CD4-positive, alpha-beta T cell (primary cell): Measurements from ENCODE around the gene CMTM4. TPM values are rescaled to one million over a fixed set of nuclear protein-coding genes. Genes with fewer than 3 reads are reported as not detected.
"Not testable (repeated sequence)": the region's sequence is repeated elsewhere in the genome, so short reads cannot be mapped to it uniquely, and the experiment has no call there.

Experiments
- ATAC-seq: fragments of 200-7000 bp; cut with Tn5 transposase; one replicate; pipeline ENCODE4 v1.10.0; 2022; ENCODE audit warnings: mild to moderate bottlenecking; ENCODE audit not compliant: poor library complexity
- CTCF ChIA-PET: fragments of 350-600 bp; sonication (Branson Sonifier 250); formaldehyde crosslinking; loops from one replicate; lab custom pipeline; 2021; ENCODE audit warnings: antibody characterized with exemption, inconsistent platforms; lab: Charles Lee
- POLR2A ChIA-PET: fragments of 350-600 bp; sonication (Branson Sonifier 250); formaldehyde crosslinking; loops from one replicate; lab custom pipeline; 2021; ENCODE audit warnings: antibody characterized with exemption, inconsistent platforms; lab: Charles Lee
- DNase-seq, 14 experiments: peaks; one replicate each; pipeline ENCODE4 v3.0.0-alpha.2; 2013 to 2020; ENCODE audit warnings: mixed read lengths in 2 of 14
- H3K27ac ChIP-seq, 2 donors: one replicate each; pipeline versions ENCODE4 v1.5.1 to v1.7.0; 2013; ENCODE audit warnings: low read length in 2 of 2, low read depth in 1 of 2, mild to moderate bottlenecking in 1 of 2
- H3K27me3 ChIP-seq, 2 experiments: 1 replicate in 1 of 2; 2 replicates in 1 of 2; pipeline versions ENCODE4 v1.6.1 to v1.7.0; 2013; ENCODE audit warnings: low read length in 2 of 2, control low read depth in 1 of 2, mild to moderate bottlenecking in 1 of 2, moderate library complexity in 1 of 2; ENCODE audit not compliant: insufficient read depth in 2 of 2, control insufficient read depth in 1 of 2
- H3K36me3 ChIP-seq: one replicate; pipeline ENCODE4 v1.6.1; 2013; ENCODE audit warnings: low read length, control low read depth; ENCODE audit not compliant: insufficient read depth
- H3K4me1 ChIP-seq: one replicate; pipeline ENCODE4 v1.6.1; 2013; ENCODE audit warnings: low read length, control low read depth; ENCODE audit not compliant: insufficient read depth
- H3K4me3 ChIP-seq: one replicate; pipeline ENCODE4 v1.5.1; 2013; ENCODE audit warnings: mild to moderate bottlenecking, low read length, moderate library complexity
- H3K9me3 ChIP-seq, 2 experiments: 1 replicate in 1 of 2; 2 replicates in 1 of 2; pipeline versions ENCODE4 v1.6.1 to v1.7.0; 2013; ENCODE audit warnings: low read length in 2 of 2, mild to moderate bottlenecking in 2 of 2, control low read depth in 1 of 2, moderate library complexity in 1 of 2; ENCODE audit not compliant: control insufficient read depth in 1 of 2, insufficient read depth in 1 of 2
- H3K27ac Mint-ChIP-seq: one replicate; pipeline ENCODE4 v1.8.0; 2020; ENCODE audit warnings: mixed read lengths
- H3K27me3 Mint-ChIP-seq: one replicate; pipeline ENCODE4 v1.8.0; 2021; ENCODE audit warnings: mixed read lengths
- H3K36me3 Mint-ChIP-seq: one replicate; pipeline ENCODE4 v1.8.0; 2021; ENCODE audit warnings: low read depth, mixed read lengths
- H3K4me1 Mint-ChIP-seq: one replicate; pipeline ENCODE4 v1.8.0; 2021; ENCODE audit warnings: low read depth, mixed read lengths
- H3K4me3 Mint-ChIP-seq: one replicate; pipeline ENCODE4 v1.8.0; 2020; ENCODE audit warnings: mild to moderate bottlenecking, mixed read lengths
- H3K9me3 Mint-ChIP-seq: one replicate; pipeline ENCODE4 v1.8.0; 2020; ENCODE audit warnings: mixed read lengths
- intact Hi-C, 2 experiments: fragments of 100-400 bp; cut with DNase I in 1 of 2; cut with micrococcal nuclease in 1 of 2; formaldehyde crosslinking; loops; one replicate each; pipeline versions ENCODE4 v1.15.1 to v1.9.0; 2023 to 2025; cut with DNase I, micrococcal nuclease
- total RNA-seq, 174 experiments: library from RNA in 2 of 174; stranded (reverse) in 2 of 174; gene quantifications; one replicate each; pipeline ENCODE4 v1.2.3 and lab custom pipeline; 2021 to 2026
- TF ChIP-seq, protein P1 (sequence below): fragments of 200-600 bp; IDR thresholded peaks from one replicate; pipeline ENCODE4 v1.8.0; 2022; ENCODE audit warnings: antibody characterized with exemption, mild to moderate bottlenecking

Gene CMTM4
- total RNA-seq, 2 experiments from 2014 or later, result 1.1 to 1.6 TPM

DNA sequence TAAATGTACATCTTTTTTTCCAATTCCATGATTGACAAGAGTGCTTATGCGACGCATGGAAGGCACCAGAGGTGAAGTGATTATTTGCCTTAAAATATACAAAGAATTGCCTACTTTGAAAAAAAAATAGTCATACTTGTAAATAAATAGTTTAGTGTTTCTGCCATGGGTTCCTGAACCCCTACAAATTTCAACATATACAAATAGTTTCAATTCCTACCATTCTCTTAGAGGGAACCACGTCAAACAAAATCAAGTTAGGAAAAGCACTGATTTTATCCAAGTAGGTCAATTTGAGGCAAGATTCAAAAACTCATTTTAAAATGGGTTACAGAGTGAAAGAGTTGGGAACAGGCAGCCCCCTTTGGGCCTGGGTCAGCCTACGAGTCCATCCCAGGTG, 80.4 kb downstream of the CMTM4 start:
- intact Hi-C loops, result no loop called here
- Histone ChIP-seq H3K27ac (no peak overlapping the region), H3K36me3 (peaks cover 25% of the 10 kb centered on the region), H3K4me1 (no peaks in the 10 kb centered on the region), H3K4me3 (no peak overlapping the region), H3K27me3 (no peaks in the 10 kb centered on the region), H3K9me3 (no peaks in the 10 kb centered on the region)
- TF ChIP-seq, protein P1, sequence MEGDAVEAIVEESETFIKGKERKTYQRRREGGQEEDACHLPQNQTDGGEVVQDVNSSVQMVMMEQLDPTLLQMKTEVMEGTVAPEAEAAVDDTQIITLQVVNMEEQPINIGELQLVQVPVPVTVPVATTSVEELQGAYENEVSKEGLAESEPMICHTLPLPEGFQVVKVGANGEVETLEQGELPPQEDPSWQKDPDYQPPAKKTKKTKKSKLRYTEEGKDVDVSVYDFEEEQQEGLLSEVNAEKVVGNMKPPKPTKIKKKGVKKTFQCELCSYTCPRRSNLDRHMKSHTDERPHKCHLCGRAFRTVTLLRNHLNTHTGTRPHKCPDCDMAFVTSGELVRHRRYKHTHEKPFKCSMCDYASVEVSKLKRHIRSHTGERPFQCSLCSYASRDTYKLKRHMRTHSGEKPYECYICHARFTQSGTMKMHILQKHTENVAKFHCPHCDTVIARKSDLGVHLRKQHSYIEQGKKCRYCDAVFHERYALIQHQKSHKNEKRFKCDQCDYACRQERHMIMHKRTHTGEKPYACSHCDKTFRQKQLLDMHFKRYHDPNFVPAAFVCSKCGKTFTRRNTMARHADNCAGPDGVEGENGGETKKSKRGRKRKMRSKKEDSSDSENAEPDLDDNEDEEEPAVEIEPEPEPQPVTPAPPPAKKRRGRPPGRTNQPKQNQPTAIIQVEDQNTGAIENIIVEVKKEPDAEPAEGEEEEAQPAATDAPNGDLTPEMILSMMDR, result no peak
- CTCF ChIA-PET, result no interaction called here
- Mint-ChIP-seq H3K27me3 (no peaks in the 10 kb centered on the region), H3K36me3 (peaks cover 27% of the 10 kb centered on the region), H3K9me3 (no peaks in the 10 kb centered on the region), H3K27ac (no peak overlapping the region), H3K4me1 (no peaks in the 10 kb centered on the region), H3K4me3 (no peak overlapping the region)
- ATAC-seq (no peak), DNase-seq (no peak)
- POLR2A ChIA-PET, result interaction anchor here (0.8 kb wide), 1 partner anchor 214 kb away, joined by 3 read pairs; no protein-coding TSS in a partner anchor

DNA sequence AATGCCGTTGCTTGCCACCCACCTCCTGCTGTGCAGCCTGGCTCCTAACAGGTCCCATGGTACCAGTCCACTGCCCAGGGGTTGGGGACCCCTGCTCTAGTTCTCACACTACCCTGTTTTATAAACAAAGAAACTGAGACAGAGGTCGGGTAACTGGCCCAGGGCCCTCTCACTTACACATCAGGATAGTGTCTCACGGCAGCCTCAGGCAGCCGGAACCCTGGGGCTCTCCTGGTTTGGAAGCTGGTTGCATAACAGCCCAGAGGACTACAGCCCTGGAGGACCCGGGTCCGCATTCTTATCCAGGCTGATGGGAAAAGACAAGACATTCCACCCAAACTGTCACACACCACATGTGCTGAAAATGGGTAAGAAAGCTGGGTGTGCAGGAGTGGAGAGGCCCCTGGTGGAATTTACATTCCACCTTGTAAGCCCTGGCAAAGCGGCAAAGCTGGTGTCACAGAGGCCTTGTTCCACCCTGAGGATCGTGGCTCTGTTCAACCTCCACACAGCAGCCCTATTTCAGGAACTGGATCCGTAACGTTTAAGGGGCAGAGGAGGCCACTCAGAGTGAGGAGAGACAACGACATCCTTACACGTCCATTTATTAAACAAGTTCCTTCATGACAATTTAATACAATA, 82.3 kb downstream of the CMTM4 start:
- ATAC-seq (no peak), DNase-seq (no peak)
- Mint-ChIP-seq H3K4me3 (no peak overlapping the region), H3K36me3 (peaks cover 43% of the 10 kb centered on the region), H3K9me3 (no peaks in the 10 kb centered on the region), H3K27me3 (no peaks in the 10 kb centered on the region), H3K4me1 (no peaks in the 10 kb centered on the region), H3K27ac (no peak overlapping the region)
- Histone ChIP-seq H3K27ac (no peak overlapping the region), H3K9me3 (no peaks in the 10 kb centered on the region), H3K4me1 (no peaks in the 10 kb centered on the region), H3K4me3 (no peak overlapping the region), H3K36me3 (peaks cover 43% of the 10 kb centered on the region), H3K27me3 (no peaks in the 10 kb centered on the region)
- intact Hi-C loops, result no loop called here
- POLR2A ChIA-PET, result no interaction called here
- TF ChIP-seq, protein P1, result no peak
- CTCF ChIA-PET, result no interaction called here

DNA sequence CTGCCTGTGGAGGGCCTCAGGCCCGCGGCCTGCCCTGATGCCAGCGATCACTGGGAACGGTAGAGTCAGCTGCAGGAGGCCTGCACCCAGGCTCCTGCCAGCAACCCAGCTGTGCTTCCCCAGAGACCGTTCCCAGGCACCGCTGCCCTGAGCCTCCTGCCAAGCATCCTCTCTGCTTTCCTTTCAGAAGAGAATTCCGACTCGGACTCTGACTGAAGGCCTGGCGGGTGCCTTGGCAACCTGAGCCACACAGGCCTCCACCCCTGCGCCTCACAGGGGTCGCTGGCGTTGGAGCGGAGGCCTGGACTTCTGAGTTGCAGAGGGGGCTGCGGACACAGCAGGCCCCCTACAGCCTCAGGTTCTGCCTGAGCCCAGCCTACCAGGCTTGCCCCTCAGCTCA, 84.1 kb downstream of the CMTM4 start:
- TF ChIP-seq, protein P1, result no peak

DNA sequence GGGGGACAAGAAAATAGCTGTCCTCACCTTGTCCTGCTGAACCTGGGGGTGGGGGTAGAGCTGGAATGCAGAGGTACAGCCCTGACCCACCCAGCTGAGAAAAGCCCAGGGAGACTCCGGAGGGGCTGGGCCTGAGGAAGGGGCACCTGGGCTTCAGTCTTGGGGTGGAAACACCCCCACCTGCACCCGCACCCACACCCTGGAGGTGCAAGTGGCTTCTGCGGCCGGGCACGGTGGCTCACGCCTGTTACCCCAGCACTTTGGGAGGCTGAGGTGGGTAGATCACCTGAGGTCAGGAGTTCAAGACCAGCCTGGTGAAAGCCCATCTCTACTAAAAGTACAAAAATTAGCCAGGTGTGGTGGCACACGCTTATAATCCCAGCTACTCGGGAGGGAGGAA, 84.6 kb downstream of the CMTM4 start:
- Histone ChIP-seq H3K4me1 (peaks cover 22% of the 10 kb centered on the region), H3K36me3 (peaks cover 50% of the 10 kb centered on the region)
- H3K4me3 Mint-ChIP-seq, H3K27ac Mint-ChIP-seq, H3K9me3 ChIP-seq, intact Hi-C loops, H3K27me3 Mint-ChIP-seq, POLR2A ChIA-PET, H3K4me3 ChIP-seq, CTCF ChIA-PET, H3K9me3 Mint-ChIP-seq, ATAC-seq, H3K27me3 ChIP-seq, H3K27ac ChIP-seq, DNase-seq: not testable (repeated sequence)
- H3K36me3 Mint-ChIP-seq, result peaks cover 52% of the 10 kb centered on the region
- peaks cover 17% of the 10 kb centered on the region for H3K4me1 Mint-ChIP-seq

More for the DNA sequence above, 84.1 kb downstream of the CMTM4 start:
- peaks cover 52% of the 10 kb centered on the region for H3K36me3 Mint-ChIP-seq
- H3K4me3 Mint-ChIP-seq, result no peak overlapping the region
- Histone ChIP-seq H3K4me1 (peaks cover 18% of the 10 kb centered on the region), H3K4me3 (no peak overlapping the region), H3K9me3 (no peaks in the 10 kb centered on the region), H3K36me3 (peaks cover 50% of the 10 kb centered on the region), H3K27me3 (no peaks in the 10 kb centered on the region), H3K27ac (no peak overlapping the region)
- H3K9me3 Mint-ChIP-seq, result no peaks in the 10 kb centered on the region
- intact Hi-C loops, result no loop called here
- no peaks in the 10 kb centered on the region for H3K27me3 Mint-ChIP-seq
- ChIA-PET POLR2A (no interaction called here), CTCF (interaction anchor here (1.0 kb wide), 1 partner anchor 39 kb away, joined by 3 read pairs; no protein-coding TSS in a partner anchor)
- ATAC-seq (no peak), DNase-seq (no peak)
- H3K27ac Mint-ChIP-seq, result no peak overlapping the region
- H3K4me1 Mint-ChIP-seq, result peaks cover 12% of the 10 kb centered on the region
